ENCODE measurements around the gene HEXD. TPM values are rescaled to one million over a fixed set of nuclear protein-coding genes. Genes with fewer than 3 reads are reported as not detected.

Gene HEXD
- total RNA-seq, 1 donor, result 9.4 TPM

- TF ChIP-seq, protein P1, sequence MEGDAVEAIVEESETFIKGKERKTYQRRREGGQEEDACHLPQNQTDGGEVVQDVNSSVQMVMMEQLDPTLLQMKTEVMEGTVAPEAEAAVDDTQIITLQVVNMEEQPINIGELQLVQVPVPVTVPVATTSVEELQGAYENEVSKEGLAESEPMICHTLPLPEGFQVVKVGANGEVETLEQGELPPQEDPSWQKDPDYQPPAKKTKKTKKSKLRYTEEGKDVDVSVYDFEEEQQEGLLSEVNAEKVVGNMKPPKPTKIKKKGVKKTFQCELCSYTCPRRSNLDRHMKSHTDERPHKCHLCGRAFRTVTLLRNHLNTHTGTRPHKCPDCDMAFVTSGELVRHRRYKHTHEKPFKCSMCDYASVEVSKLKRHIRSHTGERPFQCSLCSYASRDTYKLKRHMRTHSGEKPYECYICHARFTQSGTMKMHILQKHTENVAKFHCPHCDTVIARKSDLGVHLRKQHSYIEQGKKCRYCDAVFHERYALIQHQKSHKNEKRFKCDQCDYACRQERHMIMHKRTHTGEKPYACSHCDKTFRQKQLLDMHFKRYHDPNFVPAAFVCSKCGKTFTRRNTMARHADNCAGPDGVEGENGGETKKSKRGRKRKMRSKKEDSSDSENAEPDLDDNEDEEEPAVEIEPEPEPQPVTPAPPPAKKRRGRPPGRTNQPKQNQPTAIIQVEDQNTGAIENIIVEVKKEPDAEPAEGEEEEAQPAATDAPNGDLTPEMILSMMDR (IDR thresholded peaks at IDR 0.05; ENCODE audit: insufficient read depth, low read length), result no peak
- no peak for DNase-seq (ENCODE audit: low read depth)
- no peak overlapping the region for H3K4me3 ChIP-seq (ENCODE audit: low read depth, low read length)
Measured at GRCh38 chr17:82438401-82439193, 20.4 kb downstream of the HEXD start.

GRCh38 chr17:82439194-82439828 is 21.2 kb downstream of the HEXD start:
- DNase-seq (ENCODE audit: low read depth), result no peak
- TF ChIP-seq, protein P1 (IDR thresholded peaks at IDR 0.05; ENCODE audit: insufficient read depth, low read length), result no peak
- H3K4me3 ChIP-seq (ENCODE audit: low read depth, low read length), result no peak overlapping the region

DNA sequence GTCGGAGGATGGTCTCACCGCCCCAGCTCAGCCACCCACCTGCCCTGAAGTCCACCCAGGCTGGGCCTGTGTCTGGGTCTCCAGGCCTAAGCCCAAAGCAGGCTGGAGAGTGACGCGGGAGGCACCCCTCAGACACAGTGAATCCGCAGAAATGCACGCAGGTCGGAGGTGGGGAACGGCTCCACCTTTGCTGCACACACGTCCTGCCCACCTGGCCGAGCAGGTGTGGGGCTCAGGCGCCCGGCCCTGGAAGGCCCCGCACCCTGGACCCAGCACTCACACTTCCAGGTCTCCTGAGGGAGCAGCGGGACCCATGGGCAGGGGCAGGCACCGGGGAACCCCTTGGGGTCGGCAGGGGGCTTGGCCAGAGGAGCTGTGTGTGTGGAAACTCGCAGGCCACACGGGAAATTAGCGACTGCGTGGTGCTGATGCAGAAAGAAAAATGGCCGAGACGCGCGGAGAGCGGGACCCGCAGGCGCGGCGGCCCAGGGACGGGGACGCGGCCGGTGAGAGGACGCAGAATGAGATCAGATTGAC is 21.8 kb downstream of the HEXD start:
- H3K4me3 ChIP-seq (ENCODE audit: low read depth, low read length), result no peak overlapping the region
- TF ChIP-seq, protein P1 (IDR thresholded peaks at IDR 0.05; ENCODE audit: insufficient read depth, low read length), result no peak
- no peak for DNase-seq (ENCODE audit: low read depth)

GRCh38 chr17:82440469-82440981 is 22.4 kb downstream of the HEXD start:
- TF ChIP-seq, protein P1 (IDR thresholded peaks at IDR 0.05; ENCODE audit: insufficient read depth, low read length), result no peak
- DNase-seq (ENCODE audit: low read depth), result no peak
- no peak overlapping the region for H3K4me3 ChIP-seq (ENCODE audit: low read depth, low read length)

DNA sequence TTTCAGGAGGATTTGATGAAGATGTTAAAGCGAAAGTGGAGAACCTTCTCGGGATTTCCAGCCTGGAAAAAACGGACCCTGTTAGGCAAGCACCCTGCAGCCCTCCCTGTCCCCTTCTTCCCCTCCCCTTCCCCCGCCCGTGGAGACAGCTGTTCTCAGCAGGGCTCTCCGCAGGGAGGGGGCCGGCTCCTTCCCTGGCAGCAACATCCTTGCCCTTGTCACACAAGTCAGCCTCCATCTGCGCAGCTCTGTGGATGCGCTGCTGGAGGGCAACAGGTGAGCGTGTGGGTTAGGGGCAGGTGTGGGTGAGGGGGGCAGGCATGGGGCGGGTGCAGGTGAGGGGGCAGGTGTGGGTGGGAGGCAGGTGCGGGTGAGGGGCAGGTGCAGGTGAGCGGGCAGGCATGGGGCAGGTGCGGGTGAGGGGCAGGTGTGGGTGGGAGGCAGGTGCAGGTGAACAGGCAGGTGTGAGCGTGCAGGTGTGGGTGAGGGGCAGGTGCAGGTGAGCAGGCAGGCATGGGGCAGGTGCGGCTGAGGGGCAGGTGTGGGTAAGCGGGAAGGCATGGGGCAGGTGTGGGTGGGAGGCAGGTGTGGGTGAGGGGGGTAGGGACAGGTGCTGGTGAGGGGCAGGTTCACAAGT is 23.0 kb downstream of the HEXD start:
- no peak overlapping the region for H3K4me3 ChIP-seq (ENCODE audit: low read depth, low read length)
- DNase-seq (ENCODE audit: low read depth), result no peak
- TF ChIP-seq, protein P1 (IDR thresholded peaks at IDR 0.05; ENCODE audit: insufficient read depth, low read length), result no peak

- DNase-seq (ENCODE audit: low read depth), result no peak
- TF ChIP-seq, protein P1 (IDR thresholded peaks at IDR 0.05; ENCODE audit: insufficient read depth, low read length), result no peak
- no peak overlapping the region for H3K4me3 ChIP-seq (ENCODE audit: low read depth, low read length)
Measured at GRCh38 chr17:82441691-82442487, 23.7 kb downstream of the HEXD start.
